ENCODE data around the gene SAMD7.
A peak's percentile ranks its signal among the peaks of the same experiment; 100 is the strongest.

Gene SAMD7, protein sequence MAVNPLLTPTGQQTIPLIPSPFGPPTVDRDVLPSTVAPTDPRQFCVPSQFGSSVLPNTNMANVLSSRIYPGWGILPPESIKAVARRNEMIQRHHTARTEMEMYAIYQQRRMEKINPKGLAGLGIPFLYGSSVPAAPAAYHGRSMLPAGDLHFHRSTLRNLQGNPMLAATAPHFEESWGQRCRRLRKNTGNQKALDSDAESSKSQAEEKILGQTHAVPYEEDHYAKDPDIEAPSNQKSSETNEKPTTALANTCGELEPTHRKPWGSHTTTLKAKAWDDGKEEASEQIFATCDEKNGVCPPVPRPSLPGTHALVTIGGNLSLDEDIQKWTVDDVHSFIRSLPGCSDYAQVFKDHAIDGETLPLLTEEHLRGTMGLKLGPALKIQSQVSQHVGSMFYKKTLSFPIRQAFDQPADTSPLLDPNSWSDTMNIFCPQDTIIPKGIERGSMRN

GRCh38 chr3:169911272-169911671 is at the start of gene SAMD7:
SAMD7 (plus strand) TSS chr3:169911572; CDS start chr3:169919499, 7,927 bp downstream.
- DNase-seq, result no peak

GRCh38 chr3:169861871-169862270 is 49.5 kb upstream of the SAMD7 start:
- no peak for DNase-seq

DNA sequence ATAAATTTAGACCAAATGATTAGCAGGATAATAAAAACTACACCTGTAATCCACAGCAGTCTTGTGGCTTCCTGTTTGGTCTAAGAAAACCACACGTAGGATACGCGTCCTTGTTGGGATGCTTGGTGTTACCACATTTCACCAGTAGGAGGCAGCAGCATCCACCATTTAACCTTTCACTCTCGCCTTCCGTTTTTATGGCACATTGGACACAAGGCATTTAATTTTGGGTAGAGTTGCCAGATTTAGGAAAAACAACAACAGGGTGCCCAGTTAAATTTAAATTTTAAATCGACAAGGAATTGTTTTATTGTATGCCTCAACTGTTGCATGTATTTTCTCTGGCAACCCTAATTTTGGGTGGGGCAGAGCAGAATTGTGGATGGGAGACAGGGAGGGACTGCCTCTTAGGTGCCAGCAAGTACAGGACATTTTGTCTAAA is 47.9 kb upstream of the SAMD7 start:
- peak; percentile 75 for DNase-seq

- DNase-seq, result no peak
Observed at GRCh38 chr3:169864270-169864669, 47.1 kb upstream of the SAMD7 start.

DNA sequence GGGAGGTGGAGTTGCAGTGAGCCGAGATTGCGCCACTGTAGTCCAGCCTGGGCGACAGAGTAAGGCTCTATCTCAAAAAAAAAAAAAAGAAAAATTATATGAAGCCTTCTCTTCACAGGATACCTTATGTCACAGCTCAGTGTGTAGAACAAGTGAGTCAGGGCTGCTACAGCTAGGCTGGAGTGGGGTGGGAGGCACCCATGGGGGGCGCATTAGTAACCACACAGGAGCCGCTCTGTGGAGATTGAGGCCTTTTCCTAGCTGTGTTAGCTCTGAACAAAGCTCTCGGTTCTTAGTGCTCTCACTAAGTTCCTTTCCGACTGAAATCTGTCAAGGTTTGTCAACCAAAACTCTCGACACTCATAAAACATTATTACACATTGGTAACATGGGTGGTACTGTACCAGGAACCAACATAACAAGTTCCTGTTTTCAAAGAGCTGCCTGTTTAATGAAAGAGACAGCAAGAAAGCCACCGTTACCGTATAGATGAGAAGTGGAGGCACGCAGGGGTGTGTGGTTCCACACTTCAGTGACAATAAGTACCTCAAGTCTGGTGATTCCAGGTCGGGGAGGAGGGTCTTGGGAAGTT is 46.1 kb upstream of the SAMD7 start:
- peak; percentile 14 for DNase-seq

- DNase-seq, result no peak
Observed at GRCh38 chr3:169867584-169868210, 43.7 kb upstream of the SAMD7 start.

GRCh38 chr3:169868369-169868768 is 43.0 kb upstream of the SAMD7 start:
- DNase-seq, result no peak

GRCh38 chr3:169869484-169870220 is 41.7 kb upstream of the SAMD7 start, which contains the start of gene LRRC31:
LRRC31 (minus strand) TSS chr3:169869935; CDS start chr3:169869807, 128 bp downstream.
- DNase-seq, result no peak

GRCh38 chr3:169871129-169871886 is 40.1 kb upstream of the SAMD7 start:
- DNase-seq, result no peak

- DNase-seq, result no peak
Observed at GRCh38 chr3:169879013-169879557, 32.3 kb upstream of the SAMD7 start.

GRCh38 chr3:169879845-169880575 is 31.4 kb upstream of the SAMD7 start:
- DNase-seq, result no peak

GRCh38 chr3:169880576-169881250 is 30.7 kb upstream of the SAMD7 start:
- DNase-seq, result no peak

GRCh38 chr3:169886671-169887070 is 24.7 kb upstream of the SAMD7 start:
- no peak for DNase-seq

- no peak for DNase-seq
Observed at GRCh38 chr3:169891886-169892285, 19.5 kb upstream of the SAMD7 start.

GRCh38 chr3:169894110-169894509 is 17.3 kb upstream of the SAMD7 start:
- no peak for DNase-seq

DNA sequence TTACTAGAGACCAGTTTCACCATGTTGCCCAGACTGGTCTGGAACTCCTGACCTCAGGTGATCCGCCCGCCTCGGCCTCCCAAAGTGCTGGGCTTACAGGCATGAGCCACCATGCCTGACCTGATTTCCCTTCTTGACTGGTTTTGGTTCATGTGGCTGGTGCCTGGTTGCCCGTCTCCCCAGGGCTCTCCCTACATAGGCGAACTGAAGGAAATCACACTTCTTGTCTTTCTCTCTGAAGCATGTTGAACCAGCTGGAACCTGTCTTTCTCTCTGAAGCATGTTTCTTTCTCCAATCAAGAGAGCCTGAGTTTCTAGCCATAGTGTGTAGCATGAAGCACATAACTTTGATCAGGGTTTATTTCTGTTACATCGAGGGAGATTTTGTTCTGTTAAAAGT is 16.3 kb upstream of the SAMD7 start:
- no peak for DNase-seq

DNA sequence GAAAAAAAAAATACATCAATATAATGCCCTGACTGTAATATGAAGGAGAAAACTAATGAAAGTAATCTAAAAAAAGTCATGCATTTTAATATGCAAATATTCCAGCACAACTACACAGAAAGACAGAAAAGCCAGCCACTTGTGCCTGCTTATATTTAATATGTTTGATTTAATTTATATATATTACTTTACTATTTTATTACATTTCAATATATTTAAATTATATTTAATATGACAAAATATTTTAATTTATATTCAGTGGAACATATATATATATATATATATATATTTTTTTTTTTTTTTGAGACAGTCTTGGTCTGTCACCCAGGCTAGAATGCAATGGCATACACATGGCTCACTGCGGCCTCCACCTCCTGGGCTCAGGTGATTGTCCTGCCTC is 14.1 kb upstream of the SAMD7 start:
- no peak for DNase-seq

GRCh38 chr3:169901453-169901852 is 9.9 kb upstream of the SAMD7 start:
- DNase-seq, result no peak

DNA sequence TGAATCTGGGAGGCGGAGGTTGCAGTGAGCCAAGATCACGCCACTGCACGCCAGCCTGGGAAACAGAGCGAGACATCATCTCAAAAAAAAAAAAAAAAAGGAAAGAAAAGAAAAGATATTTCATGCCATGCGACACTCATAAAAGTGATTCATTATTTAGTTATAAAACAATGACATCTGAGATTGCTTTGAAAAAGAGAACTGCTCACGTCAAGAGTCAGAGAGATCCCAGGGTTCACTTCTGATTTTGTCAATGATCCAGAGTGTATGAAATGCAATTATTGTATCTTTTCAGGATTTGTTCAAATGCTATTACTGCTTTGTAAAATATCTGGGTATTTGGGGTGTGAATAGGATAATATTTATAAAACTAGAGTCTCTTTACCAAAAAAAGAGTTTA is 6.0 kb upstream of the SAMD7 start:
- DNase-seq, result no peak

GRCh38 chr3:169907476-169907875 is 3.9 kb upstream of the SAMD7 start:
- no peak for DNase-seq

DNA sequence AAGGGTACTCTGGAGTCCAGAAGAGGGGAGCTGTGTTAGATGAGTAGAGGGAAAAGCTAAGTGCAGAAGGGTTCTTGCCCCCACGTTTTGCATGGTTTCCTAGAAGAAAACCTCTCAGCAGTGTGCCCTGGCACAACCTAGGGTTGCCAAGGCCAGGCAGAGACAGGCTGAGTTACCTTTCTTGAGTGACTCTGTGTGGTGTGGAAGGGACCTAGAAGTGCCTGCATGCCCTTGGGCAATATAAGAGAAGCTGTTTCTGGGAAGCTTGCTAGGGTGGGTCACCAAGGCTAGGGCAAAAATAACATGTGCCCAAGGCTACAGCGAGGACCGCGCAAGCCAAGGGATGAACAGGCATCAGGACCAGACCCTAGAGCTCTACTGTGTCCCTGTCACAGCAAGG is 3.4 kb upstream of the SAMD7 start:
- no peak for DNase-seq
